ENCODE data around the gene NUBPL.

- TF ChIP-seq CTCF (IDR thresholded peaks at IDR 0.05), result no peak
- TF ChIP-seq POLR2AphosphoS5 (IDR thresholded peaks at IDR 0.05; ENCODE audit: low read depth, low read length), result no peak
- TF ChIP-seq SIN3A (IDR thresholded peaks at IDR 0.05; ENCODE audit: borderline replicate concordance, insufficient read depth, low read depth, low read length), result no peak
Observed at GRCh38 chr14:31781578-31781977, 220.4 kb downstream of the NUBPL start.
